ENCODE measurements around the gene SBF2.

SBF2 gene

GRCh38 chr11:9855579-9856287 is 438.3 kb downstream of the SBF2 start:
- TF ChIP-seq SPI1 (IDR thresholded peaks at IDR 0.05; ENCODE audit: borderline replicate concordance, low read depth), result no peak
- TF ChIP-seq CTCF (IDR thresholded peaks at IDR 0.05; ENCODE audit: insufficient read depth, low read length), result no peak
- TF ChIP-seq POLR2AphosphoS5 (IDR thresholded peaks at IDR 0.05; ENCODE audit: low read depth), result no peak
- no peak for TF ChIP-seq GABPA (IDR thresholded peaks at IDR 0.05; ENCODE audit: low read depth)
- no peak for TF ChIP-seq REST (IDR thresholded peaks at IDR 0.05; ENCODE audit: insufficient replicate concordance, low read depth)
- no peak for DNase-seq (ENCODE audit: low read depth in 1 of 2, low spot score in 1 of 2)
- Histone ChIP-seq H3K27me3 (ENCODE audit: insufficient read depth, poor library complexity, severe bottlenecking) (no peaks in the 10 kb centered on the region), H3K27ac (replicated peaks) (no peak overlapping the region), H3K4me3 (replicated peaks; ENCODE audit: insufficient read depth, low read length) (no peak overlapping the region)

GRCh38 chr11:9853929-9854552 is 440.0 kb downstream of the SBF2 start:
- Histone ChIP-seq H3K27ac (replicated peaks) (no peak overlapping the region), H3K4me3 (replicated peaks; ENCODE audit: insufficient read depth, low read length) (no peak overlapping the region), H3K27me3 (ENCODE audit: insufficient read depth, poor library complexity, severe bottlenecking) (no peaks in the 10 kb centered on the region)
- TF ChIP-seq CTCF (IDR thresholded peaks at IDR 0.05; ENCODE audit: insufficient read depth, low read length), result no peak
- no peak for TF ChIP-seq GABPA (IDR thresholded peaks at IDR 0.05; ENCODE audit: low read depth)
- no peak for TF ChIP-seq SPI1 (IDR thresholded peaks at IDR 0.05; ENCODE audit: borderline replicate concordance, low read depth)
- no peak for TF ChIP-seq POLR2AphosphoS5 (IDR thresholded peaks at IDR 0.05; ENCODE audit: low read depth)
- no peak for TF ChIP-seq REST (IDR thresholded peaks at IDR 0.05; ENCODE audit: insufficient replicate concordance, low read depth)
- no peak for DNase-seq (ENCODE audit: low read depth in 1 of 2, low spot score in 1 of 2)

GRCh38 chr11:9852465-9852864 is 441.6 kb downstream of the SBF2 start:
- TF ChIP-seq CTCF (IDR thresholded peaks at IDR 0.05; ENCODE audit: insufficient read depth, low read length), result no peak
- TF ChIP-seq SPI1 (IDR thresholded peaks at IDR 0.05; ENCODE audit: borderline replicate concordance, low read depth), result no peak
- Histone ChIP-seq H3K27ac (replicated peaks) (no peak overlapping the region), H3K4me3 (replicated peaks; ENCODE audit: insufficient read depth, low read length) (no peak overlapping the region), H3K27me3 (ENCODE audit: insufficient read depth, poor library complexity, severe bottlenecking) (no peaks in the 10 kb centered on the region)
- DNase-seq (ENCODE audit: low read depth in 1 of 2, low spot score in 1 of 2), result no peak
